ENCODE measurements around the gene CD3G.

GRCh38 chr11:118341261-118341660, 2.9 kb upstream of the CD3G start:
- TF ChIP-seq CTCF (IDR thresholded peaks at IDR 0.05) (no peak), POLR2A (IDR thresholded peaks at IDR 0.05) (no peak)

All from heart left ventricle (tissue), 13 donors.